HepG2 (cell line): ENCODE measurements around the gene NNAT.

Source experiments
- ARID2 ChIP-seq: sonication (generic); formaldehyde crosslinking; IDR thresholded peaks from 2 replicates; pipeline ENCODE4 v1.8.1; 2022; ENCODE audit warnings: mild to moderate bottlenecking, missing genetic modification reagents, borderline replicate concordance
- ELF4 ChIP-seq: sonication (generic); formaldehyde crosslinking; IDR thresholded peaks from 2 replicates; pipeline ENCODE4 v1.5.0; 2020; ENCODE audit warnings: missing genetic modification reagents, mild to moderate bottlenecking, moderate library complexity, borderline replicate concordance
- FOXM1 ChIP-seq: sonication (generic); formaldehyde crosslinking; IDR thresholded peaks from 2 replicates; pipeline ENCODE4 v1.5.0; 2020; ENCODE audit warnings: missing genetic modification reagents
- JARID2 ChIP-seq: sonication (generic); formaldehyde crosslinking; IDR thresholded peaks from 2 replicates; pipeline ENCODE4 v1.8.1; 2023; ENCODE audit warnings: missing genetic modification reagents, inconsistent platforms; ENCODE audit not compliant: insufficient replicate concordance
- MED1 ChIP-seq: sonication (generic); formaldehyde crosslinking; IDR thresholded peaks from 2 replicates; pipeline ENCODE4 v1.4.0; 2020; ENCODE audit warnings: missing genetic modification reagents
- MYC ChIP-seq: sonication (generic); formaldehyde crosslinking; IDR thresholded peaks from 2 replicates; pipeline ENCODE4 v1.9.0; 2021; ENCODE audit warnings: missing genetic modification reagents, borderline replicate concordance
- NFRKB ChIP-seq: fragments of 450-650 bp; IDR thresholded peaks from 2 replicates; pipeline ENCODE4 v1.6.1; 2017
- THAP7 ChIP-seq: sonication (generic); formaldehyde crosslinking; IDR thresholded peaks from 2 replicates; pipeline ENCODE4 v1.8.1; 2023; ENCODE audit warnings: mild to moderate bottlenecking, missing genetic modification reagents
- ZNF766 ChIP-seq: sonication (generic); formaldehyde crosslinking; IDR thresholded peaks from 2 replicates; pipeline ENCODE4 v1.5.0; 2020; ENCODE audit warnings: missing genetic modification reagents, borderline replicate concordance
- ZNF800 ChIP-seq: sonication (generic); formaldehyde crosslinking; IDR thresholded peaks from 2 replicates; pipeline ENCODE4 v1.4.0; 2020; ENCODE audit warnings: missing genetic modification reagents
- TF ChIP-seq, protein P1 (sequence below): sonication (generic); formaldehyde crosslinking; IDR thresholded peaks from 2 replicates; pipeline ENCODE4 v1.8.1; 2023; ENCODE audit warnings: missing genetic modification reagents, inconsistent platforms, borderline replicate concordance
- TF ChIP-seq, protein P2 (sequence below): sonication (generic); formaldehyde crosslinking; IDR thresholded peaks from 2 replicates; pipeline ENCODE4 v1.4.0; 2020; ENCODE audit warnings: missing genetic modification reagents
- TF ChIP-seq, protein P3 (sequence below): fragments of 450-650 bp; IDR thresholded peaks from 2 replicates; pipeline ENCODE4 v1.6.1; 2016

- TF ChIP-seq THAP7 (CRISPR knock-in tag) (no peak), ZNF766 (no peak), FOXM1 (CRISPR knock-in tag) (no peak), MYC (no peak), ZNF800 (CRISPR knock-in tag) (no peak), MED1 (CRISPR knock-in tag) (no peak), ARID2 (CRISPR knock-in tag) (no peak), NFRKB (no peak), ELF4 (CRISPR knock-in tag) (no peak), JARID2 (CRISPR knock-in tag) (no peak)
- TF ChIP-seq, protein P1, sequence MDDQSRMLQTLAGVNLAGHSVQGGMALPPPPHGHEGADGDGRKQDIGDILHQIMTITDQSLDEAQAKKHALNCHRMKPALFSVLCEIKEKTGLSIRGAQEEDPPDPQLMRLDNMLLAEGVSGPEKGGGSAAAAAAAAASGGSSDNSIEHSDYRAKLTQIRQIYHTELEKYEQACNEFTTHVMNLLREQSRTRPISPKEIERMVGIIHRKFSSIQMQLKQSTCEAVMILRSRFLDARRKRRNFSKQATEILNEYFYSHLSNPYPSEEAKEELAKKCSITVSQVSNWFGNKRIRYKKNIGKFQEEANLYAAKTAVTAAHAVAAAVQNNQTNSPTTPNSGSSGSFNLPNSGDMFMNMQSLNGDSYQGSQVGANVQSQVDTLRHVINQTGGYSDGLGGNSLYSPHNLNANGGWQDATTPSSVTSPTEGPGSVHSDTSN (CRISPR knock-in tag), result no peak
- TF ChIP-seq, protein P2, sequence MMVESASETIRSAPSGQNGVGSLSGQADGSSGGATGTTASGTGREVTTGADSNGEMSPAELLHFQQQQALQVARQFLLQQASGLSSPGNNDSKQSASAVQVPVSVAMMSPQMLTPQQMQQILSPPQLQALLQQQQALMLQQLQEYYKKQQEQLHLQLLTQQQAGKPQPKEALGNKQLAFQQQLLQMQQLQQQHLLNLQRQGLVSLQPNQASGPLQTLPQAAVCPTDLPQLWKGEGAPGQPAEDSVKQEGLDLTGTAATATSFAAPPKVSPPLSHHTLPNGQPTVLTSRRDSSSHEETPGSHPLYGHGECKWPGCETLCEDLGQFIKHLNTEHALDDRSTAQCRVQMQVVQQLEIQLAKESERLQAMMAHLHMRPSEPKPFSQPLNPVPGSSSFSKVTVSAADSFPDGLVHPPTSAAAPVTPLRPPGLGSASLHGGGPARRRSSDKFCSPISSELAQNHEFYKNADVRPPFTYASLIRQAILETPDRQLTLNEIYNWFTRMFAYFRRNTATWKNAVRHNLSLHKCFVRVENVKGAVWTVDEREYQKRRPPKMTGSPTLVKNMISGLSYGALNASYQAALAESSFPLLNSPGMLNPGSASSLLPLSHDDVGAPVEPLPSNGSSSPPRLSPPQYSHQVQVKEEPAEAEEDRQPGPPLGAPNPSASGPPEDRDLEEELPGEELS (CRISPR knock-in tag), result no peak
- TF ChIP-seq, protein P3, sequence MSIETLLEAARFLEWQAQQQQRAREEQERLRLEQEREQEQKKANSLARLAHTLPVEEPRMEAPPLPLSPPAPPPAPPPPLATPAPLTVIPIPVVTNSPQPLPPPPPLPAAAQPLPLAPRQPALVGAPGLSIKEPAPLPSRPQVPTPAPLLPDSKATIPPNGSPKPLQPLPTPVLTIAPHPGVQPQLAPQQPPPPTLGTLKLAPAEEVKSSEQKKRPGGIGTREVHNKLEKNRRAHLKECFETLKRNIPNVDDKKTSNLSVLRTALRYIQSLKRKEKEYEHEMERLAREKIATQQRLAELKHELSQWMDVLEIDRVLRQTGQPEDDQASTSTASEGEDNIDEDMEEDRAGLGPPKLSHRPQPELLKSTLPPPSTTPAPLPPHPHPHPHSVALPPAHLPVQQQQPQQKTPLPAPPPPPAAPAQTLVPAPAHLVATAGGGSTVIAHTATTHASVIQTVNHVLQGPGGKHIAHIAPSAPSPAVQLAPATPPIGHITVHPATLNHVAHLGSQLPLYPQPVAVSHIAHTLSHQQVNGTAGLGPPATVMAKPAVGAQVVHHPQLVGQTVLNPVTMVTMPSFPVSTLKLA, result no peak
Measured at GRCh38 chr20:37528446-37529213, 7.6 kb downstream of the NNAT start.
